SK-N-SH (cell line): ENCODE results near the gene CLSTN2.

ENCODE experiments used
- CTCF ChIP-seq: fragments of 200-600 bp; sonication (generic); IDR thresholded peaks from 2 replicates; pipeline ENCODE4 v1.6.1; 2017; ENCODE audit warnings: antibody characterized with exemption, mild to moderate bottlenecking, moderate library complexity
- EP300 ChIP-seq, 2 experiments: IDR thresholded peaks; 2 replicates each; pipeline versions ENCODE4 v1.4.0 to v1.6.1; 2012; ENCODE audit warnings: borderline replicate concordance in 1 of 2, low read depth in 1 of 2, low read length in 1 of 2
- EZH2phosphoT487 ChIP-seq: fragments of 200-600 bp; sonication (generic); IDR thresholded peaks from 2 replicates; pipeline ENCODE4 v1.6.1; 2017; ENCODE audit warnings: low read depth, mixed run types, mild to moderate bottlenecking, antibody characterized with exemption, moderate library complexity, borderline replicate concordance
- FOXJ3 ChIP-seq: sonication (generic); formaldehyde crosslinking; IDR thresholded peaks from 2 replicates; pipeline ENCODE4 v1.5.1; 2020; ENCODE audit warnings: mild to moderate bottlenecking, missing genetic modification reagents
- GABPA ChIP-seq: IDR thresholded peaks from 2 replicates; pipeline ENCODE4 v1.4.0; 2012; ENCODE audit warnings: low read depth, mild to moderate bottlenecking
- NFIC ChIP-seq: IDR thresholded peaks from 2 replicates; pipeline ENCODE4 v1.4.0; 2012; ENCODE audit warnings: borderline replicate concordance
- POLR2AphosphoS5 ChIP-seq: IDR thresholded peaks from 2 replicates; pipeline ENCODE4 v1.6.1; 2012; ENCODE audit warnings: low read depth, low read length
- RAD21 ChIP-seq: IDR thresholded peaks from 2 replicates; pipeline ENCODE4 v1.6.1; 2012; ENCODE audit warnings: mild to moderate bottlenecking, low read length
- YY1 ChIP-seq: IDR thresholded peaks from 2 replicates; pipeline ENCODE4 v1.4.0; 2012; ENCODE audit warnings: low read depth, mild to moderate bottlenecking
- ZBTB33 ChIP-seq: IDR thresholded peaks from 2 replicates; pipeline ENCODE4 v1.4.0; 2012; ENCODE audit warnings: low read depth, borderline replicate concordance

GRCh38 chr3:140247775-140248174 lies 312.8 kb downstream of the CLSTN2 start:
- TF ChIP-seq EP300 (IDR thresholded peaks at IDR 0.05; ENCODE audit: borderline replicate concordance in 1 of 2, low read depth in 1 of 2, low read length in 1 of 2) (no peak), GABPA (no peak), CTCF (no peak), RAD21 (no peak), EZH2phosphoT487 (no peak), ZBTB33 (no peak), YY1 (no peak), FOXJ3 (CRISPR knock-in tag) (no peak), POLR2AphosphoS5 (no peak), NFIC (no peak)
